CD4-positive, alpha-beta T cell treated with Interleukin-6 at 100 ng/mL for 8 hours (primary cell): ENCODE data around the gene ZNF282.
"Not testable (repeated sequence)": the region's sequence is repeated elsewhere in the genome, so short reads cannot be mapped to it uniquely, and the experiment has no call there.

ENCODE experiments used
- DNase-seq: peaks from one replicate; pipeline ENCODE4 v3.0.0-alpha.2; 2020; ENCODE audit warnings: mixed read lengths, low spot score

The ZNF282 gene

DNA sequence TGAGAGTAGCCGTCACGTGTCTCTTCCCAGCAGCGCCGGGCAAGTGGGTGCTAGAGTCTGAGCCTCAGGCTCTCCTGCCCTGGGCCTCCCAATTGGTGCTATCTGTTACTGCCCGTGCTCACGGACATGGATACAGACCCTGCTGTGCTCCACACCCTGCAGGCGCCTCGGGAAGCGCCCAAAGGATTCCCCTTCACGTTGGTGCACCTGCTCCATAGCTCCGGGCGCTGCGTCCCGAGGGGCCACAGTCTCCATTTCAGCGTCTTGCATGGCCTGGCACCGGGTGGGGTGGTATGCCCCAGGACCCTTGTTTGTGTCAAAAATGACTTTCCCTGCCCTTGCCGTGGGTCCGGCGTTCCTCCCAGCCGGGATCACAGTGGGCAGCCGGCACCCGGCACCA, 30.3 kb downstream of the ZNF282 start:
- no peak for DNase-seq

DNA sequence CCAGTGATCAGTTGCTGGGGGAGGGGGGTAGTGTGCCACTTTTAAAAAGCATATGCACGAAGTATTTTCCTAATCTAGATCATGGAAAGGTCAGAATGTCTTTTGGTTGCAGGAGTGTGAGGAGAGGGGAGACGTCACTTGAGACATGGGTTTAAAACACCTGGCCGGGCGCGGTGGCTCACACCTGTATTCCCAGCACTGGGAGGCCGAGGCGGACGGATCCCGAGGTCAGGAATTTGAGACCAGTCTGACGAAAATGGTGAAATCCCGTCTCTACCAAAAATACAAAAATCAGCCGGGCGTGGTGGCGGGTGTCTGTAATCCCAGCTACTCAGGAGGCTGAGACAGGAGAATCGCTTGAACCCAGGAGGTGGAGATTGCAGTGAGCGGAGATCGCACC, 31.0 kb downstream of the ZNF282 start:
- DNase-seq, result not testable (repeated sequence)

- DNase-seq, result no peak
Measured at GRCh38 chr7:149226840-149227494, 31.6 kb downstream of the ZNF282 start.

GRCh38 chr7:149228831-149229471, 33.6 kb downstream of the ZNF282 start:
- DNase-seq, result no peak

DNA sequence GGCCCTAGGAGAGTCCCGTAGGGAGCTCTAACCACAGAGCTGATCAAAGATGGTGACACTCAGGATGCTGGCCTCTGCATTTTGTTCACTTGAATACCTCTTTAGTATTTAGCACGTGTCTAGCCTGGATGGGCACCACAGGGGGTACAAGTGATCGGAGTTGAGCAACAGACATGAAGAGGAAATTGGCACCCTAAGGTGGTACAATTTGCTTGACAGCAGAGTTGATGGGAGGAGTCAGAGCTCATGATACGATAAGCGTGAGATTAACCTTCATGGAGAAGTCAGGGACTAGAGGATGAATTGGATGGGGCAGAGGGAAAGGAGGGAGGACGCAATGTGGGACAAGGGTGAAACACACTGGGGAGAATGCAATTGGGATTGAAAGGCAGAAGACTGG, 34.2 kb downstream of the ZNF282 start:
- no peak for DNase-seq

DNA sequence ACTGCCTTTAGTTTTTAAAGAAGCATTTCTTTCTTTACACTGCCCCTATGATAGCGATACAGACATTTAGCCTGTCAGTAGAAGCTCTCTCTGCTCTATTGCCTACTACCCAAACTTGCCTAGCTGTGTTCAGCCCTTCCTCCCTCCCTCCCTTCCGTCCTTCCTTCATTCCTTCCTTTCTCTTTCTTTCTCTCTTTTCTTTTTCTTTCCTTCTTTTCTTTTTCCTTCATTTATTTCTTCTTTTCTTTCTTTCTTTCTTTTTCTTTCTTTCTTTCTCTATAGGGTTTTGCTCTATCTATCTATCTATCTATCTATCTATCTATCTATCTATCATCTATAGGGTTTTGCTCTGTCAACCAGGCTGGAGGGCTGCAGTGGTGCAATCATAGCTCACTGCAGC, 37.0 kb downstream of the ZNF282 start:
- DNase-seq, result no peak

DNA sequence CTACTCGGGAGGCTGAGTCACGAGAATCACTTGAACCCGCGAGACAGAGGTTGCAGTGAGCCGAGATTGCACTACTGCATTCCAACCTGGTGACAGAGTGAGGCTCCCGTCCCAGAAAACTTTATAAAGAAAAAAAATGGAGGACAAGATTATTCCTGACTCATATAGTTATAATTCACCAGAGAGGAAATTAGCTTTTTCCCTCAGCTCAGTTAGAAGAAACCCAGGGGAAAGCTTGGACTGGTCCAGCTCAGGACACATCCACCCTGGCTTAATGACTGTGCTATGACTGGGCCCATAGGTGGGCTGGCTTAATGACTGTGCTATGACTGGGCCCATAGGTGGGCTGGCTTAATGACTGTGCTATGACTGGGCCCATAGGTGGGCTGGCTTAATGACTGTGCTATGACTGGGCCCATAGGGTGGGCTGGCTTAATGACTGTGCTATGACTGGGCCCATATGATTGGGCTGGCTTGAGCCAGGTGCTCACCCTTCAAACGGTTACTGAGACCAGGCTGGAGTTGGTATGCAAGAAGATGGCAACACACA, 38.4 kb downstream of the ZNF282 start:
- DNase-seq, result not testable (repeated sequence)

- no peak for DNase-seq
Measured at GRCh38 chr7:149237502-149237901, 42.2 kb downstream of the ZNF282 start.

GRCh38 chr7:149238051-149238450, 42.7 kb downstream of the ZNF282 start:
- no peak for DNase-seq

DNA sequence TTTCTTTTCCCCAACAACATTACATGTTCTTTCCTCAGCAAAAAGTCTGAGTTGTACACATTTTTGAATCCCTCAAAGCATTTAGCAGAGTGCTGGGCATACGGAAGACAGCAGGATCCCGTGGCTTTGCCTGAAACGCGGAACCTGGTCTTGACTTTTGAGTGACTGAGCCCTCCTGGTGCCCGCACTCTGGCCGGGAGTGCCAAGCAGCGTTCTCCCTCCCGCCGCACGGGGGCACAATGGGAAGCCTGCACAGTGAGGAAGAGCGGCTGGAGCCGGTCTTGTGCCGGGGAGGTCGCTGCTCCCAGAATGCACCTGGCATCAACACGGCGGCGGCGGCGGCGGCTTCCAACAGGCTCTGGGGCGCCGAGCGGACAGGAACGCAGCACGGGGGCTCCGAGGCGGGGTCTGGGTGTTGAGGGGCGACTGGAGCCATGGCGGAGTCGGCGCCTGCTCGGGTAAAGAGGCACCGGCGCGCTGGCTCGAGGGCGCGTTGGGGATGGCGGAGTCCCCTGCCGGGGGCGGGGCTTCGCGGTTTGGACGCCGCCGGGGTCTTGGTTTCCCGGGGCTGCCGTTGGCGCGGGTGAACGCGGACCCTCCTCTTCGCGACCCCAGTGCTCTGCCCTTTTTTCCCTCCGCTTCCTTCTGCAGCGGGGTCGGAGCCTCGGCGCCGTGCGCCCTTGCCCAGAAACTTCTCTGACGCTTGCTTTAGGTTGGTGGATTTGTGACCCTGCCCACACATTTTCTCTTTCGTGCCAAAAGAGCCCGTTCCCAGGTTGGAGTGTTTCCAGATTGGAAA, 44.2 kb downstream of the ZNF282 start, which contains the start of gene ZNF212:
Gene ZNF212, plus strand, starts transcription at position 307 of the 799 bp plus-strand sequence. Its CDS starts 128 bp downstream, at position 435.
- peak; percentile 88 for DNase-seq

DNA sequence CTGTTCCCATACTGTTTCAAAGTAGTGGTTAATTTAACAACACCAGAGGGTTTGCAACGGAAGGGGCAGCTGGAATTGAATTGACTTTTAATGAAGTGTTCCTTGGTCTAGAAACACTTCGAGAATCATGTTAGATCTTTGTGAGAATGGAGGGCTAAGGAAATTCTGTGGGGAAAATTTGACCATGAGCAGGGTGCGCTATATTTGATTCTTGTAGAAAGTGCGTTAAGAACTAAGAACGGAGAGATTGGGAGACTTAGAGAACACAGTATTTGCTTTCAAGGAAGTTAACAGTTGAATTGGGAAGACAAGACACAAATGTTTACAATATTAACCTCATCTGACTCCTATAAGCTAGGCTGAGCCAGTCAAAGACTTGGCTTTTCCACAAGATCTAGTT, 45.3 kb downstream of the ZNF282 start:
- no peak for DNase-seq

DNA sequence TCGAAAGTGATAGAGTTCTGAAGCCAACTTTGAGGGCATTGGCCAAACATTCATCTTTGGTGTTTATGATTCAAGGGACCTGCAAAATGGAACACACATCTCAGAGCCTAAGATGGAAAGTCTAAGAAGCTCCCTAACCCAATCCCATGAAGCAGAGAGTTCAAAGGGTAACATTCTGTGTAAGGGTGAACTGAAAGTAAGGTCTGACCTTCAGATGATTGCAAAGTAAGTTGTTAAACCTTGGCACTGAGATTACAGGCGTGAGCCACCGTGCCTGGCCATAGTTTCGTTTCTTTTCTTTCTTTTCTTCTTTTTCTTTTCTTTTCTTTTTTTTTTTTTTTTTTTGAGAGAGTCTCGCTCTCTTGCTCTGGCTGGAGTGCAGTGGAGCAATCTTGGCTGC, 46.4 kb downstream of the ZNF282 start:
- no peak for DNase-seq

DNA sequence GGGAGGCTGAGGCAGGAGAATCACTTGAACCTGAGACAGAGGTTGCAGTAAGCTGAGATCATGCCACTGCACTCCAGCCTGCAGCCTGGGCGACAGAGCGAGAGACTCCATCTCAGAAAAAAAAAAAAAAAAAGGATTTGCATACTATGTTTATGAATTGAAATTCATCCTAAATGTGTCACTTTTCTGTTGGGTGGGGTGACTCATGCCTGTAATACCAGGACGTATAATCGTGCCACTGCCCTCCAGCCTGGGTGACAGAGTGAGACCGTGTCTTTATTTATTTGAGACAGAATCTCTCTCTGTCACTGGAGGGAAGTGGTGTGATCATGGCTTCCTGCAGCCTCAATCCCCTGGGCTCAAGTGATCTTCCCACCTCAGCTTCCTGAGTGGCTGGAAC, 49.9 kb downstream of the ZNF282 start:
- DNase-seq, result no peak

- DNase-seq, result no peak
Measured at GRCh38 chr7:149245744-149246143, 50.4 kb downstream of the ZNF282 start.

DNA sequence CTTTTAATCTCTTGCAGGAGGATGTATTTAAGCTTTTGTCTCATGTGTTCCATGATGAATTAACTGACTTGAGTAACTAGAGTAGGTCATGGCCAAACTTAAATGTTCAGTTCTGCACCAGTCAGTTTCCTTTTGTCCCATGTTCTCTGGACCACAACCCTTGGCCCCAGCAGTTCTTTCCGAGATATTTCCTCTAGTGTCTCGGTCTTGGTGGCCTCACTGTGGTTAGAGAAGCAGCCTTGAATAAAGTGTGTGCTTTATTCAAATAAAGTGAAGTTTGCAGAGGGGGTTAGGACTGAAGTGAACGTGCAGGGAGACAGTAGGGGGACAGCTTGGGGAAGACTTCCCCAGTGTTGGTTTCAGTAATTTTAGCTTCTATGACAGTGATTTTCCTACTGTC, 53.4 kb downstream of the ZNF282 start:
- no peak for DNase-seq

DNA sequence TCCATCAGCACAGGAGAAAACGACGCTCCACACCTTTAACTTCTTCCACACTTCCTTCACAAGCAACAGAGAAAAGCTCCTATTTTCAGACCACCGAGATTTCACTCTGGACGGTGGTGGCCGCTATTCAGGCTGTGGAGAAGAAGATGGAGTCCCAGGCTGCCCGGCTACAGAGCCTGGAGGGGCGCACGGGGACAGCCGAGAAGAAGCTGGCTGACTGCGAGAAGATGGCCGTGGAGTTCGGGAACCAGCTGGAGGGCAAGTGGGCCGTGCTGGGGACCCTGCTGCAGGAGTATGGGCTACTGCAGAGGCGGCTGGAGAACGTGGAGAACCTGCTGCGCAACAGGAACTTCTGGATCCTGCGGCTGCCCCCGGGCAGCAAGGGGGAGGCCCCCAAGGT, 54.8 kb downstream of the ZNF282 start:
- DNase-seq, result not testable (repeated sequence)

DNA sequence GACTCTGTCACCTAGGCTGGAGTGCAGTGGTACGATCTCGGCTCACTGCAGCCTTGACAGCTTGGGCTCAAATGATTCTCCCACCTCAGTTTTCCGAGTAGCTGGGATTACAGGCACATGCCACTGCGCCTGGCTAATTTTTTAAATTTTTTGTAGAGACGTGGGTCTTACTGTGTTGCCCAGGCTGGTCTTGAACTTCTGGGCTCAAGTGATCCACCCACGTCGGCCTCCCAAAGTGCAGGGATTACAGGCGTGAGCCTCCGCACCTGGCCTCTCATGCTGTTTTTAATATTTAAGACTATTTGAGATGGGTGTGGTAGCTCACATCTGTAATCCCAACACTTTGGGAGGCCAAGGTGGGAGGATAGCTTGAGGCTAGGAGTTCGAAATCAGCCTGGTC, 56.2 kb downstream of the ZNF282 start:
- DNase-seq, result not testable (repeated sequence)

DNA sequence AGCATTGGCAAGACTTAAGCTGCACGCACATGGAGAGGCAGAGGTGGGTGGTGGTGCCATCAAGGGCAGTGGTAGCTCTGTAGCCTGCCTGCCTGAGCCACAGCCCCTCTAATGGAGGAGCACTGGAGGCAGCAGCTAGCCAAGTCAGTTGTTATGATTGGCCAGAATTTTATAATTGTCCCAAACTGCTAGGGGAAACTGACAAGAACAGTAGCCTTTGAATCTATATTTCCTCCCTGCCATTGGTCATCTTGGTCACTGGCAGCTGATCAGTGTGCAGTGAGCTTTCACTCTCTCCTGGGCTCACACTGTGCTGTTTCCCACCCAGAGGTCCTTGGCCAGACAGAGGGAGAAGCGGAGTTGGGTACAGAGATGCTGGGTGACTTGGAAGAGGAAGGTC, 57.0 kb downstream of the ZNF282 start:
- DNase-seq, result no peak

DNA sequence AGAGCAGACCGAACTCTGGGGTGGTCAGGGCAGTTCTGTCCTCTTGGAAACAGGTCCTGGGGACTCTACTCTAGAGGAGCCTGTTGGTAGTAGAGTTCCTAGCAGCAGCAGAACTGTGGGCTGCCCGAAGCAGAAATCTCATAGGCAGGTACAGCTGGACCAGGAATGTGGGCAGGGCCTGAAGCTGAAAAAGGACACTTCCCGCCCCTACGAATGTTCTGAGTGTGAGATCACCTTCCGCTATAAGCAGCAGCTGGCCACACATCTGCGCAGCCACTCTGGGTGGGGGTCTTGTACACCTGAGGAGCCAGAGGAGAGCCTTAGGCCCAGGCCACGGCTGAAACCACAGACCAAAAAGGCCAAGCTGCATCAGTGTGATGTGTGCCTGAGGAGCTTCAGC, 58.3 kb downstream of the ZNF282 start:
- DNase-seq, result no peak

DNA sequence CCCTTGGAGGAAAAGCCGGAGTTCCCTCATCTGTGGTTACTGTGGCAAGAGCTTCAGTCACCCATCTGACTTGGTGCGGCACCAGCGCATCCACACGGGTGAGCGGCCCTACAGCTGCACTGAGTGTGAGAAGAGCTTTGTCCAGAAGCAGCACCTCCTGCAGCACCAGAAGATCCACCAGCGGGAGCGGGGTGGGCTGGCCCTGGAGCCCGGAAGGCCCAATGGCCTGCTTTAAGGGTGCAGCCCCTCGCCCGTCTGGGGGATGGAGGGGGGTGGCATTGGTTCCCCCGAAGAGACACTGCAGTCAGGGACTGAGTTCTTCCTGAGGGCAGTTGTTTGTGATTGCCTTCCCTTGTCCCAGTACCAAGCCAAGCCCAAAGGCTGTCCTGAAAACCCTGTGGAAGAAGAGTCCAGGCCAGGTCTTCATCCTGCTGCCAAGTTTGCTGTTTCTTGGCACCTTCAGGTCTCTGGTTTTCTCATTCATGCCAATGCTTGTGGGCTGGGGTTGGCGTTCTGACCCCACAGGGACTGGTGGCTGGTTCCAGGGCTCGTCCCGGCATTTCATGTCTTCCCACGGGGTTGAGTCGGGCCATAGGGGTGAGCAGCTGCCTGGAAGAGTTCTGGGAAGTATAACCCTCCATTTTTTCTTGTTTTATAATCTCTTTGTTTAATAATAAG, 59.0 kb downstream of the ZNF282 start:
- DNase-seq, result no peak

GRCh38 chr7:149255174-149255573, 59.8 kb downstream of the ZNF282 start:
- no peak for DNase-seq

DNA sequence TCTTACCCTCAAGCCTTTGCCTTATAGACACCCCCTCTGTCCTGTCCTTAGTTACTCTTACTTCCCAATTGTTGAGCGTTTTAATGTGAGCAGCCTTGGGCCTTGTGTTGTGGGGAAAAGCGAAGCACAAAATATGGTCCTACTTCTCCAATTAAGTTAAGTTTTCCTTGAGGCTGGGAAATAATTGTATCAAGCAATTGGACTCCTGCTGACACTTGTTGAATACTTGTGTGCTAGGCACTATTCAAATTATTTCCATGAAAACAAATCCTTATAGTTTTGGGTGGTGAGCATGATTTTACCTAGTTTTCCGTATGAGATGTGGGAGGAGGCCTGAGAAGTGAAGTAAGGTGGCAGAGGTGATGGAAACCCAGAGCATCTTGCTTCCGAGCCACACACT, 61.2 kb downstream of the ZNF282 start:
- no peak for DNase-seq
